Liver (tissue), 9 donors: Measurements from ENCODE around the gene SLCO1A2. TPM values are rescaled to one million over a fixed set of nuclear protein-coding genes. Genes with fewer than 3 reads are reported as not detected.

Experiments used
- DNase-seq: peaks from one replicate; pipeline ENCODE4 v3.0.0-alpha.2; 2017; ENCODE audit warnings: low spot score
- H3K27ac ChIP-seq, 2 donors: one replicate each; pipeline ENCODE4 v1.7.0; 2013; ENCODE audit warnings: inconsistent platforms in 2 of 2, low read length in 2 of 2, control low read depth in 1 of 2, low read depth in 1 of 2, mild to moderate bottlenecking in 1 of 2
- H3K27me3 ChIP-seq, 4 donors: one replicate each; pipeline versions ENCODE4 v1.6.1 to v1.7.0; 2013; ENCODE audit warnings: low read length in 3 of 4, inconsistent platforms in 1 of 4, mild to moderate bottlenecking in 1 of 4, moderate library complexity in 1 of 4; ENCODE audit not compliant: control insufficient read depth in 4 of 4, insufficient read depth in 4 of 4
- H3K36me3 ChIP-seq, 4 donors: one replicate each; pipeline versions ENCODE4 v1.6.1 to v1.7.0; 2013; ENCODE audit warnings: low read length in 3 of 4, mild to moderate bottlenecking in 3 of 4, low read depth in 1 of 4, moderate library complexity in 1 of 4; ENCODE audit not compliant: control insufficient read depth in 4 of 4, insufficient read depth in 3 of 4
- H3K4me1 ChIP-seq, 4 donors: one replicate each; pipeline versions ENCODE4 v1.6.1 to v1.7.0; 2013; ENCODE audit warnings: low read length in 3 of 4, mild to moderate bottlenecking in 3 of 4, moderate library complexity in 1 of 4; ENCODE audit not compliant: control insufficient read depth in 4 of 4, insufficient read depth in 4 of 4
- H3K4me3 ChIP-seq, 3 donors: one replicate each; pipeline versions ENCODE4 v1.6.1 to v1.7.0; 2013; ENCODE audit warnings: low read length in 3 of 3, control low read depth in 1 of 3, low read depth in 1 of 3, mild to moderate bottlenecking in 1 of 3
- H3K9ac ChIP-seq, 2 donors: one replicate each; pipeline ENCODE4 v1.7.0; 2013; ENCODE audit warnings: low read length in 2 of 2, mild to moderate bottlenecking in 2 of 2, moderate library complexity in 2 of 2, control low read depth in 1 of 2, low read depth in 1 of 2
- H3K9me3 ChIP-seq, 4 donors: one replicate each; pipeline versions ENCODE4 v1.6.1 to v1.7.0; 2013; ENCODE audit warnings: low read length in 3 of 4; ENCODE audit not compliant: control insufficient read depth in 4 of 4
- ATF3 ChIP-seq: IDR thresholded peaks from 2 replicates; pipeline ENCODE4 v1.6.1; 2016; ENCODE audit warnings: antibody characterized with exemption
- CTCF ChIP-seq: fragments of 150-350 bp; IDR thresholded peaks from 2 replicates; pipeline ENCODE4 v1.5.1; 2017; ENCODE audit warnings: improper control_type of control experiment, low read depth, low read length; ENCODE audit not compliant: missing input control
- EGR1 ChIP-seq, 2 donors: IDR thresholded peaks; 2 replicates each; pipeline ENCODE4 v1.6.1; 2016 to 2018; ENCODE audit warnings: antibody characterized with exemption in 2 of 2, low read depth in 2 of 2
- FOXA1 ChIP-seq: IDR thresholded peaks from 2 replicates; pipeline ENCODE4 v1.6.1; 2016; ENCODE audit warnings: antibody characterized with exemption
- FOXA2 ChIP-seq: IDR thresholded peaks from 2 replicates; pipeline ENCODE4 v1.6.1; 2016; ENCODE audit warnings: antibody characterized with exemption
- GABPA ChIP-seq, 2 donors: IDR thresholded peaks in 1 of 2; conservative IDR thresholded peaks in 1 of 2; 2 replicates each; pipeline ENCODE4 v1.6.1; 2016; ENCODE audit warnings: antibody characterized with exemption in 2 of 2, mild to moderate bottlenecking in 1 of 2, moderate library complexity in 1 of 2
- HNF4A ChIP-seq, 2 donors: conservative IDR thresholded peaks; 2 replicates each; pipeline ENCODE4 v1.6.1; 2016; ENCODE audit warnings: antibody characterized with exemption in 2 of 2, mild to moderate bottlenecking in 2 of 2
- HNF4G ChIP-seq: IDR thresholded peaks from 2 replicates; pipeline ENCODE4 v1.6.1; 2016; ENCODE audit warnings: antibody characterized with exemption
- JUND ChIP-seq, 2 donors: IDR thresholded peaks; 2 replicates each; pipeline ENCODE4 v1.6.1; 2016; ENCODE audit warnings: antibody characterized with exemption in 2 of 2
- MAX ChIP-seq: IDR thresholded peaks from 2 replicates; pipeline ENCODE4 v1.6.1; 2016; ENCODE audit warnings: antibody characterized with exemption
- NR2F2 ChIP-seq: IDR thresholded peaks from 2 replicates; pipeline ENCODE4 v1.6.1; 2016; ENCODE audit warnings: antibody characterized with exemption
- RAD21 ChIP-seq, 2 donors: IDR thresholded peaks; 2 replicates each; pipeline ENCODE4 v1.6.1; 2016; ENCODE audit warnings: antibody characterized with exemption in 2 of 2, mild to moderate bottlenecking in 2 of 2
- REST ChIP-seq: IDR thresholded peaks from 2 replicates; pipeline ENCODE4 v1.6.1; 2016; ENCODE audit warnings: antibody characterized with exemption, mild to moderate bottlenecking
- RXRA ChIP-seq, 2 donors: IDR thresholded peaks; 2 replicates each; pipeline ENCODE4 v1.6.1; 2017 to 2018; ENCODE audit warnings: antibody characterized with exemption in 2 of 2, mild to moderate bottlenecking in 1 of 2
- SP1 ChIP-seq: IDR thresholded peaks from 2 replicates; pipeline ENCODE4 v1.6.1; 2018; ENCODE audit warnings: antibody characterized with exemption, mild to moderate bottlenecking
- TAF1 ChIP-seq: conservative IDR thresholded peaks from 2 replicates; pipeline ENCODE4 v1.6.1; 2016; ENCODE audit warnings: antibody characterized with exemption, mild to moderate bottlenecking
- YY1 ChIP-seq: IDR thresholded peaks from 2 replicates; pipeline ENCODE4 v1.6.1; 2016; ENCODE audit warnings: antibody characterized with exemption, mild to moderate bottlenecking
- ZBTB33 ChIP-seq: IDR thresholded peaks from 2 replicates; pipeline ENCODE4 v1.6.1; 2016; ENCODE audit warnings: antibody characterized with exemption
- WGBS: extraction: QIAGEN DNeasy Blood & Tissue Kit; methylation state at CpG from one replicate; pipeline ENCODE4 v1.1.7; 2013; 5-methylcytosine and 5-hydroxymethylcytosine counted together
- polyA plus RNA-seq, 2 donors: library from polyadenylated mRNA; stranded (reverse) in 1 of 2; unstranded in 1 of 2; fragments of 200-250 nt in 1 of 2; fragments of >200 nt in 1 of 2; fragmentation: Nextera tagmentation in 1 of 2; extraction: Ambion mirVana in 1 of 2; gene quantifications; one replicate each; pipeline versions ENCODE4 v1.2.1 to v1.2.3, GENCODE V29; 2013 to 2015
- total RNA-seq, 2 donors: library from RNA; depleted of rRNA; stranded (reverse); fragments of >200 nt; gene quantifications; one replicate each; pipeline ENCODE4 v1.2.3, GENCODE V29; 2014
- donor health status: healthy.
- donor health status: healthy.
- donor health status: healthy.
- donor health status: healthy.
- donor health status: healthy.

SLCO1A2 gene
- total and polyA plus RNA-seq, 4 donors: 0.17 to 1.8 (median 0.60) TPM; not detected in 1

GRCh38 chr12:21350975-21351374 is 16.3 kb upstream of the SLCO1A2 start:
- H3K27me3 ChIP-seq: no peaks in the 10 kb centered on the region
- peaks cover 7 to 31% (median 20%) of the 10 kb centered on the region in 4 donors for H3K4me1 ChIP-seq
- peak in 1 of 2 donors; percentile 61 for TF ChIP-seq GABPA (IDR thresholded peaks at IDR 0.05 in 1 of 2, conservative IDR thresholded peaks at IDR 0.05 in 1 of 2)
- peak; percentile 96 for TF ChIP-seq MAX
- peak; percentile 96 for TF ChIP-seq ZBTB33
- TF ChIP-seq NR2F2: peak; percentile 37
- peak; percentile 88 for TF ChIP-seq SP1
- peak; percentile 82 to 92 for TF ChIP-seq HNF4A (conservative IDR thresholded peaks at IDR 0.05)
- TF ChIP-seq RAD21 (IDR thresholded peaks at IDR 0.05): peak; percentile 33 to 51
- peak in 1 of 2 donors; percentile 40 for TF ChIP-seq EGR1 (IDR thresholded peaks at IDR 0.05; ENCODE audit: low read depth in 2 of 2)
- TF ChIP-seq FOXA1: peak; percentile 100
- peak; percentile 43 for TF ChIP-seq HNF4G
- no peak for TF ChIP-seq ATF3
- TF ChIP-seq CTCF: no peak
- TF ChIP-seq TAF1: no peak
- peak; percentile 47 to 78 for TF ChIP-seq JUND (IDR thresholded peaks at IDR 0.05)
- peak; percentile 97 for TF ChIP-seq YY1
- TF ChIP-seq FOXA2: peak; percentile 100
- peak; percentile 88 to 97 for TF ChIP-seq RXRA (IDR thresholded peaks at IDR 0.05)
- TF ChIP-seq REST: peak; percentile 85
- no peak overlapping the region for H3K9ac ChIP-seq
- peak overlapping the region; percentile 9 to 14 for H3K27ac ChIP-seq
- no peaks in the 10 kb centered on the region for H3K36me3 ChIP-seq
- DNase-seq: no peak
- 25% methylated on average over 1 of the region's 1 CpG for WGBS
- no peaks in the 10 kb centered on the region for H3K9me3 ChIP-seq
- no peak overlapping the region for H3K4me3 ChIP-seq
